Esophagus squamous epithelium (tissue), 5 donors: ENCODE measurements around the gene STK16. TPM values are rescaled to one million over a fixed set of nuclear protein-coding genes. Genes with fewer than 3 reads are reported as not detected.
"Not testable (repeated sequence)": the region's sequence is repeated elsewhere in the genome, so short reads cannot be mapped to it uniquely, and the experiment has no call there.

Source experiments
- DNase-seq: peaks from one replicate; lab custom pipeline; 2025; lab: John Stamatoyannopoulos, UW
- H3K27ac ChIP-seq, 4 donors: fragments of 200-600 bp; sonication (generic); one replicate each; pipeline ENCODE4 v1.5.1; 2016 to 2019; ENCODE audit warnings: mild to moderate bottlenecking in 1 of 4
- H3K27me3 ChIP-seq, 4 donors: fragments of 200-600 bp; sonication (generic); 1 replicate in 3 of 4; 2 replicates in 1 of 4; pipeline versions ENCODE4 v1.5.1 to v1.6.0; 2017 to 2021; ENCODE audit warnings: antibody characterized with exemption in 1 of 4
- H3K36me3 ChIP-seq, 3 donors: fragments of 200-600 bp; sonication (generic); one replicate each; pipeline ENCODE4 v1.5.1; 2016 to 2019
- H3K4me1 ChIP-seq, 3 donors: fragments of 200-600 bp; sonication (generic); one replicate each; pipeline ENCODE4 v1.5.1; 2017 to 2019
- H3K4me3 ChIP-seq, 4 donors: fragments of 200-600 bp; sonication (generic); 1 replicate in 3 of 4; 2 replicates in 1 of 4; pipeline ENCODE4 v1.5.1; 2016 to 2019; ENCODE audit warnings: mild to moderate bottlenecking in 2 of 4, moderate library complexity in 1 of 4
- H3K9me3 ChIP-seq, 3 donors: fragments of 200-600 bp; sonication (generic); one replicate each; pipeline ENCODE4 v1.5.1; 2016 to 2019
- CTCF ChIP-seq, 6 experiments: fragments of 450-650 bp in 4 of 6; fragments of 200-600 bp in 2 of 6; sonication (generic) in 2 of 6; IDR thresholded peaks; one replicate each; pipeline ENCODE4 v1.5.1; 2016 to 2019; ENCODE audit warnings: antibody characterized with exemption in 6 of 6, mild to moderate bottlenecking in 4 of 6, moderate library complexity in 4 of 6
- POLR2A ChIP-seq, 4 donors: fragments of 450-650 bp; IDR thresholded peaks; one replicate each; pipeline ENCODE4 v1.6.1; 2017; ENCODE audit warnings: antibody characterized with exemption in 4 of 4, mild to moderate bottlenecking in 4 of 4, moderate library complexity in 3 of 4
- WGBS, 2 donors: methylation state at CpG; one replicate each; pipeline ENCODE4 v1.1.5; 2018; 5-methylcytosine and 5-hydroxymethylcytosine counted together
- intact Hi-C: fragments of 100-400 bp; cut with DNase I; formaldehyde crosslinking; loops from one replicate; pipeline ENCODE4 v1.15.0; 2022
- total RNA-seq, 4 donors: library from RNA; depleted of rRNA; stranded (reverse); fragments of >200 nt; gene quantifications; one replicate each; pipeline ENCODE4 v1.1.0, GENCODE V29; 2016
- donor health status: DM: yes; HTN: yes; CAD: no.

The STK16 gene
- total RNA-seq, 4 donors from 2014 or later = 8.6 to 27.4 (median 19.3) TPM

GRCh38 chr2:219284501-219285372 is 39.5 kb downstream of the STK16 start:
- intact Hi-C loops = no loop called here
- Histone ChIP-seq H3K4me1 (peaks cover 34 to 86% (median 45%) of the 10 kb centered on the region in 3 donors), H3K4me3 (no peak overlapping the region), H3K27me3 (no peaks in the 10 kb centered on the region), H3K27ac (peak overlapping the region; percentile 66 to 86 (median 82)), H3K9me3 (no peaks in the 10 kb centered on the region), H3K36me3 (peaks cover 0 to 57% (median 6%) of the 10 kb centered on the region in 3 donors)
- WGBS, 2 donors = 69 to 87% methylated on average over 5 to 7 of the region's 16 CpGs
- DNase-seq = no peak
- no peak for TF ChIP-seq CTCF (IDR thresholded peaks at IDR 0.05)
- no peak for TF ChIP-seq POLR2A (IDR thresholded peaks at IDR 0.05)

DNA sequence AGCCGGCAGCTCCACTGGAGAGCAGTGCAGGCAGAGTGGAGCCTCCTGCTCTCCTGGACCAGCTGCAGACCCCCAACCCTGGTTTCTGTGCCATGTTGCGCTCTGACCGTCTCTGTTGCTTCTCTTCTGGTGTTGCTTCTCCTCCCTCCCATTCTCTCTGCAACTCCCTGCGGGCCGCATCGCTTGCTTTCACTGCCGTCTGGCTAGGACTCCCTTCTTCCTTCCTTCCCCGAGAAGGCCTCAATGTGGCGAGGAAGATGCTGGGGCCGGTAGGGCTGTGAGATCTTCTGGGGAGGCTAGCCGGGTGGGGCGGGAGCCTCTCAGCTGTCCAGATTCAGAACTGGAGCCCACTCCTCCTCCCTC is 40.1 kb downstream of the STK16 start:
- H3K27ac ChIP-seq = peak overlapping the region; percentile 66 to 86 (median 82)
- peaks cover 0 to 55% (median 6%) of the 10 kb centered on the region in 3 donors for H3K36me3 ChIP-seq
- no peak for DNase-seq
- H3K27me3 ChIP-seq = no peaks in the 10 kb centered on the region
- no peaks in the 10 kb centered on the region for H3K9me3 ChIP-seq
- intact Hi-C loops = no loop called here
- H3K4me3 ChIP-seq = peak overlapping the region in 1 of 4 donors; percentile 30
- peaks cover 31 to 86% (median 46%) of the 10 kb centered on the region in 3 donors for H3K4me1 ChIP-seq
- WGBS, 2 donors = 86 to 92% methylated on average over 7 to 8 of the region's 12 CpGs
- TF ChIP-seq POLR2A (IDR thresholded peaks at IDR 0.05) = no peak
- TF ChIP-seq CTCF (IDR thresholded peaks at IDR 0.05) = no peak

DNA sequence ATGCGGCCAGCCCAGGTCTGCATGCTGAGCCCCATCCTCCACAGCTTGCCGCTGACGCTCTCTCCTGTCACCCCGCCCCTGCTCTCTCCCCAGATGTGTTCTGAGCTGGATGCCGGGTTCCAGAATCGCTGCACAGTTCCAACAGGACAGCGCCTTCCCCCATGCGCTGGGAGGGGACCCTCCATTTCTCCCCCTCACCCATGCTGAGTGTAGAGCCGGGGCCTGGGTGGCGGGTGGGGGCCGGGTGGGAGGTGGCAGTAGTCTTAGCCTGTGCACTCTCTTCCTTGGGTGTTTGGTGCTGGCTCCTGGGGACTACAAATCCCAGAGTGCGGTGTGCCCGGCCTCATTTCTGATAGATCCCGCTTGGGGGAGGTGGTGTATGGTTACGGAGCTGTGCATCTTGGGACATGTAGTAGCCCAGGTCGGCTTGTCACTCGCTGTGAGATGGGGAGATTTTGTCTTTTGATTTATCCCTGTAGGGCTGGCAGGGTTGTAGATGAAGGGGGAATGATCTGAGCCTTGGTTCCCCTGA is 40.7 kb downstream of the STK16 start:
- peaks cover 27 to 80% (median 44%) of the 10 kb centered on the region in 3 donors for H3K4me1 ChIP-seq
- TF ChIP-seq POLR2A (IDR thresholded peaks at IDR 0.05) (no peak), CTCF (IDR thresholded peaks at IDR 0.05) (no peak)
- 20 to 50% methylated on average over 2 to 9 of the region's 17 CpGs for WGBS, 2 donors
- no peaks in the 10 kb centered on the region for H3K27me3 ChIP-seq
- H3K27ac ChIP-seq = peak overlapping the region; percentile 66 to 86 (median 82)
- no peaks in the 10 kb centered on the region for H3K9me3 ChIP-seq
- H3K36me3 ChIP-seq = peaks cover 0 to 49% (median 6%) of the 10 kb centered on the region in 3 donors
- peak overlapping the region in 2 of 4 donors; percentile 12 to 30 for H3K4me3 ChIP-seq
- intact Hi-C loops = no loop called here
- DNase-seq = no peak

DNA sequence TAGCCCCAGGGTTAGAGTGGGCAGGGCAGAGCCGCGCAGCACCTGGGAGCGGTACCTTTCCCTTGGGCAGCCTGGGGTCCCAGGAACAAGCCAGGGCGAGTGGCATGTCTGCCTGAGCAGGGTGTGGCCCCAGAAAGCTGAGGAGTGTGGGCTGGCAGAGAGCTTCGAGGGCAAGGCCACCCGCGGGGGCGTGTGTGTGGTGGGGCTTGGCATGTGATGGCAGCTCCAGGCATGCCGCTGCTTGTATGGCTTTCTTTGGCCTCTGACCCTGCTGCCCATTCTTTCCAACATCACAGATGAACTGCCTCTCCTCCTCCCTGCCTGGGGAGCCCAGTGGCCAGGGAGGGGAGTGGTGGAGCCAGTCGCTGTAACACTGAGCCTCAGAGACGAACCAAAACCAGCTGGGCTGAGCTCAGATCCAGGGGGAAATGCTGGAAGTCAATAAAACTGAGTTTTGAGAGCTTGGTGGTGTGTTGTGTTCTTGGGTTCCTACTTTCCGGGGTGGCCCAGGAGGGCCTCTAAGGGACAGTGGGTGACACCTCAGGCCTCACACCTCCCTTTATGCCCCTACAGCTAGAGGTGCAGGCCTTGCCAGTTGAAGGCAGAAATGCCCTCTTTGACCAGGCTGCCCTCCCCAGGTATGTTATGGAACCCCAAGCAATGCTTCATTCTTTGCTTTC is 41.3 kb downstream of the STK16 start:
- TF ChIP-seq POLR2A (IDR thresholded peaks at IDR 0.05) (no peak), CTCF (IDR thresholded peaks at IDR 0.05) (no peak)
- peaks cover 27 to 78% (median 44%) of the 10 kb centered on the region in 3 donors for H3K4me1 ChIP-seq
- WGBS, 2 donors = 20% methylated on average over 5 of the region's 12 CpGs; no CpG with 5 or more reads in 1 of the 2 donors
- DNase-seq = no peak
- intact Hi-C loops = no loop called here
- H3K27ac ChIP-seq = peak overlapping the region; percentile 66 to 86 (median 82)
- H3K9me3 ChIP-seq = no peaks in the 10 kb centered on the region
- H3K27me3 ChIP-seq = no peaks in the 10 kb centered on the region
- peaks cover 0 to 43% (median 6%) of the 10 kb centered on the region in 3 donors for H3K36me3 ChIP-seq
- H3K4me3 ChIP-seq = peak overlapping the region in 2 of 4 donors; percentile 12 to 21

DNA sequence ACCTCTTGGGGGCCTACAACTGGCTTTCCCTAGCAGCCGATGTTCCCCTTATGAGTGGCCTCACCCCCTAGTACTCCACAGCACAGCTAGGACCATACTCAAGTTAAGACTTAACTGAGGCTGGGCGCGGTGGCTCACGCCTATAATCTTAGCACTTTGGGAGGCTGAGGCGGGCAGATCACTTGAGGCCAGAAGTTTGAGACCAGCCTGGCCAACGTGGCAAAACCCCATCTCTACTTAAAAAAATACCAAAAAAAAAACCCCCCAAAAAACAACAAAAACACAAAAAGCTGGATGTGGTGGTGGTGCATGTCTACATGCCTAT is 41.8 kb downstream of the STK16 start:
- Histone ChIP-seq H3K27ac (peak overlapping the region; percentile 66 to 86 (median 82)), H3K4me1 (peaks cover 27 to 78% (median 44%) of the 10 kb centered on the region in 3 donors), H3K36me3 (peaks cover 0 to 38% (median 6%) of the 10 kb centered on the region in 3 donors)
- H3K9me3 ChIP-seq, DNase-seq, H3K27me3 ChIP-seq, H3K4me3 ChIP-seq, intact Hi-C loops: not testable (repeated sequence)
- WGBS, 2 donors = 65 to 71% methylated on average over 2 to 4 of the region's 6 CpGs
